Measurements from ENCODE around the gene SLC10A7.
A peak's percentile ranks its signal among the peaks of the same experiment; 100 is the strongest.

DNA sequence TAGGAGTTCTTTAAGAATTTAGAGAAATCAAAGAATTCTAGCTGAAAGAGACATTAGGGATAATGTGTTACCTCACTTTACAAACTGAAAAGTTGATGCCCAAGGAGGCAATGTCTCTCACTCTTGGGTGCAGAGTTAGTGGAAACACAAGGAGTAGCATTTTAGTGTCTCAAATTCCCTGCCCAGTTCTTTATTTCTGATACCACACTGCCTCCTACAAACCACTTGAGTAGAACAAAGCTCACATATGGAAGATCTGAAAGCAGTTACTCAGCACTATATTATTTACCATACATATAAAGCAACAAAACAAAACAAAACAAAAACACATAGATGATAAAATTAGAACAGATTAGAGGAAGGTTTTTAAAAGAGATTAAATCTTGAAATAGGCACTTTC, 183.2 kb downstream of the SLC10A7 start:
- no peak for TF ChIP-seq SUZ12 (IDR thresholded peaks at IDR 0.05; ENCODE audit: unreplicated experiment)
- TF ChIP-seq, protein P1, sequence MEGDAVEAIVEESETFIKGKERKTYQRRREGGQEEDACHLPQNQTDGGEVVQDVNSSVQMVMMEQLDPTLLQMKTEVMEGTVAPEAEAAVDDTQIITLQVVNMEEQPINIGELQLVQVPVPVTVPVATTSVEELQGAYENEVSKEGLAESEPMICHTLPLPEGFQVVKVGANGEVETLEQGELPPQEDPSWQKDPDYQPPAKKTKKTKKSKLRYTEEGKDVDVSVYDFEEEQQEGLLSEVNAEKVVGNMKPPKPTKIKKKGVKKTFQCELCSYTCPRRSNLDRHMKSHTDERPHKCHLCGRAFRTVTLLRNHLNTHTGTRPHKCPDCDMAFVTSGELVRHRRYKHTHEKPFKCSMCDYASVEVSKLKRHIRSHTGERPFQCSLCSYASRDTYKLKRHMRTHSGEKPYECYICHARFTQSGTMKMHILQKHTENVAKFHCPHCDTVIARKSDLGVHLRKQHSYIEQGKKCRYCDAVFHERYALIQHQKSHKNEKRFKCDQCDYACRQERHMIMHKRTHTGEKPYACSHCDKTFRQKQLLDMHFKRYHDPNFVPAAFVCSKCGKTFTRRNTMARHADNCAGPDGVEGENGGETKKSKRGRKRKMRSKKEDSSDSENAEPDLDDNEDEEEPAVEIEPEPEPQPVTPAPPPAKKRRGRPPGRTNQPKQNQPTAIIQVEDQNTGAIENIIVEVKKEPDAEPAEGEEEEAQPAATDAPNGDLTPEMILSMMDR (IDR thresholded peaks at IDR 0.05 in 2 of 3, conservative IDR thresholded peaks at IDR 0.05 in 1 of 3; ENCODE audit: control insufficient read depth in 2 of 3, extremely low read depth in 1 of 3, insufficient read depth in 1 of 3, low read depth in 3 of 3, low read length in 3 of 3), result peak in 2 of 3 experiments; percentile 25 to 50; a peak in 3 of 6 replicates
- no peak for TF ChIP-seq POLR2AphosphoS5 (IDR thresholded peaks at IDR 0.05; ENCODE audit: low read length)
- TF ChIP-seq TAF1 (IDR thresholded peaks at IDR 0.05; ENCODE audit: borderline replicate concordance, low read depth, low read length), result no peak
- TF ChIP-seq HDGF (IDR thresholded peaks at IDR 0.05), result no peak
